Smooth muscle cell of bladder (primary cell): ENCODE results near the gene UBE2H. TPM values are rescaled to one million over a fixed set of nuclear protein-coding genes. Genes with fewer than 3 reads are reported as not detected.

Experiments
- total RNA-seq: library from RNA; depleted of rRNA; stranded (reverse); fragments of >200 nt; gene quantifications from 2 replicates; pipeline ENCODE4 v1.2.3, GENCODE V29; 2014

Gene UBE2H
- total RNA-seq, result 59.4 and 64.7 TPM in 2 replicates

DNA sequence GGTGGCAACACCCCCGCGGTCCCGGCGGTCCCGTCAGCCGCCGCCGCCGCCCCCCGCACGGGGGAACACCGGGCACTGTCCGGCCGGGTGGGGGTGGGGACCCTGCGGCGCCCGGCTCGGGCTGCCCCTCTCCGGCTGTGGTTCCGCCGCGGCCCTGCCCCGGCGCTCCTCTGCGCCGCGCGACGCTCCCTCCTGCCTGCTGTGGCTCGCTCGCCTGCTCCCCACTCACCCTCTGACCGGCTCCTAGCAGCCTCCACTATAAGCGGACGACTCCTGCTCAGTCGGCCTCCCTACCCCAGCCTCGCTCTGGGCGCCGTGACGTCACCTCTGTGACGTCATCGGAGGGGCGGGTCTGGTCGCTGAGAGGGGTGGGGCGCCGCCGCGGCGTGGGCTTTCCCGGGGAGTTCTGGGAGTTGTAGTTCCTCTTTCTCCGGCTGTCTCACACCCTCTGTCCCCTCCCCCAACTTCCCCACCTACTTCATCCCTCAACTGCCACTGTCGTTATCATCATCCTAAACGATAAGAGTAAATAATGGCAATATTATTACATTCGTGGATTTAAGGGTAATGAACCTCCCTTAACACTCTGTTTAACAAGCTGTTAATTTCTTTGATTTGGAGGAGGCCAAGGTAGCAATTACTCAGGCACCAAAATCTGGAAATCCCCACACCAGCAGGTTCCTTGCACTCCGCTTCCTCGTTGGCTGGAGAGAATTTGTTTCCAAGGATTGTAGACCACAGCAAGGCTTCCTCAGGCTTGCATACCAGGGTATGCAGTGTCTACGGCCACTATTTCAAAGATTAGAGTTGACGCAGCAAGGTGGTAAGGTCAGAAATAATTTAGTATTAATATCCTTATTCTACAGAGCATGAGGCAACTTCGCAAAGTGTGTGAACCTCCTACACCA lies at the start of gene UBE2H:
Gene UBE2H, minus strand, starts transcription at position 308 of the 908 bp plus-strand sequence. CDS start 405 bp downstream, outside the sequence.

Other genes with a start within 250 kb of the UBE2H start
- 11.7 and 12.8 TPM in 2 replicates for gene ZC3HC1, start 98.4 kb upstream of the UBE2H start, total RNA-seq
- gene KLHDC10, start 117.6 kb upstream of the UBE2H start, total RNA-seq, result 27.7 and 29.9 TPM in 2 replicates